NB4 (cell line): ENCODE data around the gene ANKRD33B.

Source experiments
- MAX ChIP-seq: IDR thresholded peaks from 2 replicates; pipeline ENCODE4 v1.6.1; 2011; ENCODE audit warnings: low read depth, low read length
- MYC ChIP-seq: IDR thresholded peaks from 2 replicates; pipeline ENCODE4 v1.6.1; 2011; ENCODE audit warnings: low read depth, low read length
- POLR2A ChIP-seq: IDR thresholded peaks from 2 replicates; pipeline ENCODE4 v1.6.1; 2011; ENCODE audit warnings: mild to moderate bottlenecking; ENCODE audit not compliant: insufficient read length; ENCODE audit errors: extremely low read depth
- TF ChIP-seq, protein P1 (sequence below): IDR thresholded peaks from one replicate; pipeline ENCODE4 v1.5.1; 2012; ENCODE audit warnings: low read depth, low read length

GRCh38 chr5:10637944-10638343, 74.1 kb downstream of the ANKRD33B start:
- TF ChIP-seq, protein P1, sequence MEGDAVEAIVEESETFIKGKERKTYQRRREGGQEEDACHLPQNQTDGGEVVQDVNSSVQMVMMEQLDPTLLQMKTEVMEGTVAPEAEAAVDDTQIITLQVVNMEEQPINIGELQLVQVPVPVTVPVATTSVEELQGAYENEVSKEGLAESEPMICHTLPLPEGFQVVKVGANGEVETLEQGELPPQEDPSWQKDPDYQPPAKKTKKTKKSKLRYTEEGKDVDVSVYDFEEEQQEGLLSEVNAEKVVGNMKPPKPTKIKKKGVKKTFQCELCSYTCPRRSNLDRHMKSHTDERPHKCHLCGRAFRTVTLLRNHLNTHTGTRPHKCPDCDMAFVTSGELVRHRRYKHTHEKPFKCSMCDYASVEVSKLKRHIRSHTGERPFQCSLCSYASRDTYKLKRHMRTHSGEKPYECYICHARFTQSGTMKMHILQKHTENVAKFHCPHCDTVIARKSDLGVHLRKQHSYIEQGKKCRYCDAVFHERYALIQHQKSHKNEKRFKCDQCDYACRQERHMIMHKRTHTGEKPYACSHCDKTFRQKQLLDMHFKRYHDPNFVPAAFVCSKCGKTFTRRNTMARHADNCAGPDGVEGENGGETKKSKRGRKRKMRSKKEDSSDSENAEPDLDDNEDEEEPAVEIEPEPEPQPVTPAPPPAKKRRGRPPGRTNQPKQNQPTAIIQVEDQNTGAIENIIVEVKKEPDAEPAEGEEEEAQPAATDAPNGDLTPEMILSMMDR: no peak
- TF ChIP-seq POLR2A: no peak
- no peak for TF ChIP-seq MAX
- TF ChIP-seq MYC: no peak
